Activated T-cell treated with anti-CD3 and anti-CD28 coated beads, Interleukin-2, amount 50 U/mL, for 4 hours (primary cell): ENCODE data around the gene PDZD2. TPM values are rescaled to one million over a fixed set of nuclear protein-coding genes. Genes with fewer than 3 reads are reported as not detected.

ENCODE experiments used
- ATAC-seq, 2 donors: fragments of 200-7000 bp; cut with Tn5 transposase; one replicate each; pipeline ENCODE4 v1.10.0; 2021
- DNase-seq: peaks from one replicate; pipeline ENCODE4 v3.0.0-alpha.2; 2020
- H3K27me3 Mint-ChIP-seq: one replicate; pipeline ENCODE4 v1.8.0; 2021; ENCODE audit warnings: low read depth, mixed read lengths
- H3K36me3 Mint-ChIP-seq: one replicate; pipeline ENCODE4 v1.8.0; 2022; ENCODE audit warnings: mixed read lengths; ENCODE audit not compliant: insufficient read depth
- H3K4me1 Mint-ChIP-seq: one replicate; pipeline ENCODE4 v1.8.0; 2021; ENCODE audit warnings: low read depth, mixed read lengths
- H3K4me3 Mint-ChIP-seq: one replicate; pipeline ENCODE4 v1.8.0; 2021; ENCODE audit warnings: mild to moderate bottlenecking, moderate library complexity, mixed read lengths
- H3K9me3 Mint-ChIP-seq: one replicate; pipeline ENCODE4 v1.8.0; 2021; ENCODE audit warnings: mixed read lengths
- total RNA-seq, 3 donors: library from RNA; stranded (reverse); gene quantifications; one replicate each; pipeline ENCODE4 v1.2.1, GENCODE V29; 2021

Gene PDZD2
- total RNA-seq, 3 donors from 2014 or later, result 0.03 to 0.24 (median 0.05) TPM

- Mint-ChIP-seq H3K4me1 (peaks cover 28% of the 10 kb centered on the region), H3K27me3 (peaks cover 14% of the 10 kb centered on the region), H3K9me3 (peaks cover 16% of the 10 kb centered on the region), H3K4me3 (no peak overlapping the region), H3K36me3 (no peaks in the 10 kb centered on the region)
- no peak for ATAC-seq
- DNase-seq, result no peak
Observed at GRCh38 chr5:31863991-31864411, 225.1 kb downstream of the PDZD2 start.

- H3K36me3 Mint-ChIP-seq, result no peaks in the 10 kb centered on the region
- H3K4me3 Mint-ChIP-seq, result no peak overlapping the region
- H3K9me3 Mint-ChIP-seq, result no peaks in the 10 kb centered on the region
- peaks cover 14% of the 10 kb centered on the region for H3K27me3 Mint-ChIP-seq
- H3K4me1 Mint-ChIP-seq, result peaks cover 20% of the 10 kb centered on the region
- ATAC-seq (peak; percentile 38 to 39), DNase-seq (no peak)
Observed at GRCh38 chr5:31866166-31866565, 227.2 kb downstream of the PDZD2 start.

- no peaks in the 10 kb centered on the region for H3K9me3 Mint-ChIP-seq
- H3K27me3 Mint-ChIP-seq, result peaks cover 14% of the 10 kb centered on the region
- ATAC-seq, result peak in 1 of 2 donors; percentile 34
- H3K4me3 Mint-ChIP-seq, result no peak overlapping the region
- DNase-seq, result no peak
- no peaks in the 10 kb centered on the region for H3K36me3 Mint-ChIP-seq
- H3K4me1 Mint-ChIP-seq, result peaks cover 16% of the 10 kb centered on the region
Observed at GRCh38 chr5:31867219-31867618, 228.3 kb downstream of the PDZD2 start.

- H3K27me3 Mint-ChIP-seq, result no peaks in the 10 kb centered on the region
- no peaks in the 10 kb centered on the region for H3K36me3 Mint-ChIP-seq
- no peaks in the 10 kb centered on the region for H3K4me1 Mint-ChIP-seq
- H3K9me3 Mint-ChIP-seq, result no peaks in the 10 kb centered on the region
- DNase-seq (no peak), ATAC-seq (no peak)
- no peak overlapping the region for H3K4me3 Mint-ChIP-seq
Observed at GRCh38 chr5:31880449-31880848, 241.5 kb downstream of the PDZD2 start.

GRCh38 chr5:31884896-31885295 lies 246.0 kb downstream of the PDZD2 start:
- Mint-ChIP-seq H3K36me3 (no peaks in the 10 kb centered on the region), H3K9me3 (no peaks in the 10 kb centered on the region), H3K4me1 (no peaks in the 10 kb centered on the region), H3K27me3 (no peaks in the 10 kb centered on the region), H3K4me3 (no peak overlapping the region)
- no peak for ATAC-seq
- DNase-seq, result no peak

- H3K36me3 Mint-ChIP-seq, result no peaks in the 10 kb centered on the region
- no peaks in the 10 kb centered on the region for H3K9me3 Mint-ChIP-seq
- H3K4me1 Mint-ChIP-seq, result no peaks in the 10 kb centered on the region
- no peak for DNase-seq
- no peak overlapping the region for H3K4me3 Mint-ChIP-seq
- no peak for ATAC-seq
- no peaks in the 10 kb centered on the region for H3K27me3 Mint-ChIP-seq
Observed at GRCh38 chr5:31886206-31886605, 247.3 kb downstream of the PDZD2 start.

GRCh38 chr5:31887556-31887955 lies 248.6 kb downstream of the PDZD2 start:
- Mint-ChIP-seq H3K9me3 (no peaks in the 10 kb centered on the region), H3K4me3 (no peak overlapping the region), H3K27me3 (no peaks in the 10 kb centered on the region), H3K4me1 (no peaks in the 10 kb centered on the region), H3K36me3 (no peaks in the 10 kb centered on the region)
- ATAC-seq (no peak), DNase-seq (no peak)

- no peaks in the 10 kb centered on the region for H3K4me1 Mint-ChIP-seq
- DNase-seq (no peak), ATAC-seq (no peak)
- H3K36me3 Mint-ChIP-seq, result no peaks in the 10 kb centered on the region
- no peaks in the 10 kb centered on the region for H3K9me3 Mint-ChIP-seq
- H3K4me3 Mint-ChIP-seq, result no peak overlapping the region
- H3K27me3 Mint-ChIP-seq, result no peaks in the 10 kb centered on the region
Observed at GRCh38 chr5:31888564-31888963, 249.6 kb downstream of the PDZD2 start.

GRCh38 chr5:31889001-31889561 lies 250.2 kb downstream of the PDZD2 start:
- H3K36me3 Mint-ChIP-seq, result no peaks in the 10 kb centered on the region
- H3K27me3 Mint-ChIP-seq, result no peaks in the 10 kb centered on the region
- ATAC-seq (no peak), DNase-seq (no peak)
- no peak overlapping the region for H3K4me3 Mint-ChIP-seq
- no peaks in the 10 kb centered on the region for H3K9me3 Mint-ChIP-seq
- no peaks in the 10 kb centered on the region for H3K4me1 Mint-ChIP-seq

GRCh38 chr5:31890046-31890445 lies 251.1 kb downstream of the PDZD2 start:
- H3K9me3 Mint-ChIP-seq, result no peaks in the 10 kb centered on the region
- ATAC-seq, result no peak

GRCh38 chr5:31894141-31894540 lies 255.2 kb downstream of the PDZD2 start:
- Mint-ChIP-seq H3K9me3 (no peaks in the 10 kb centered on the region), H3K4me1 (no peaks in the 10 kb centered on the region), H3K36me3 (no peaks in the 10 kb centered on the region), H3K4me3 (no peak overlapping the region), H3K27me3 (no peaks in the 10 kb centered on the region)
- no peak for ATAC-seq
- DNase-seq, result no peak

More at GRCh38 chr5:31890046-31890445, 251.1 kb downstream of the PDZD2 start:
- no peak overlapping the region for H3K4me3 Mint-ChIP-seq
- no peaks in the 10 kb centered on the region for H3K27me3 Mint-ChIP-seq
- no peaks in the 10 kb centered on the region for H3K36me3 Mint-ChIP-seq
- H3K4me1 Mint-ChIP-seq, result no peaks in the 10 kb centered on the region
- no peak for DNase-seq

GRCh38 chr5:31895199-31895820 lies 256.4 kb downstream of the PDZD2 start:
- no peak overlapping the region for H3K4me3 Mint-ChIP-seq
- no peaks in the 10 kb centered on the region for H3K36me3 Mint-ChIP-seq
- DNase-seq (no peak), ATAC-seq (no peak)
- H3K27me3 Mint-ChIP-seq, result no peaks in the 10 kb centered on the region
- no peaks in the 10 kb centered on the region for H3K9me3 Mint-ChIP-seq
- H3K4me1 Mint-ChIP-seq, result no peaks in the 10 kb centered on the region

GRCh38 chr5:31898036-31898632 lies 259.2 kb downstream of the PDZD2 start:
- H3K27me3 Mint-ChIP-seq, result no peaks in the 10 kb centered on the region
- no peaks in the 10 kb centered on the region for H3K36me3 Mint-ChIP-seq
- H3K4me1 Mint-ChIP-seq, result no peaks in the 10 kb centered on the region
- DNase-seq (no peak), ATAC-seq (no peak)
- H3K4me3 Mint-ChIP-seq, result no peak overlapping the region
- H3K9me3 Mint-ChIP-seq, result no peaks in the 10 kb centered on the region

- no peak overlapping the region for H3K4me3 Mint-ChIP-seq
- H3K27me3 Mint-ChIP-seq, result no peaks in the 10 kb centered on the region
- DNase-seq, result no peak
- no peaks in the 10 kb centered on the region for H3K4me1 Mint-ChIP-seq
- H3K9me3 Mint-ChIP-seq, result no peaks in the 10 kb centered on the region
- ATAC-seq, result no peak
- no peaks in the 10 kb centered on the region for H3K36me3 Mint-ChIP-seq
Observed at GRCh38 chr5:31900296-31900865, 261.4 kb downstream of the PDZD2 start.
